Endothelial cell of umbilical vein (primary cell): Measurements from ENCODE around the gene ATG4D. TPM values are rescaled to one million over a fixed set of nuclear protein-coding genes. Genes with fewer than 3 reads are reported as not detected.

Experiments used
- BruUV-seq: library from RNA; stranded (reverse); fragments of 400-500 nt; replicated peaks from 2 replicates; lab custom pipeline; 2021; lab: Mats Ljungman, UMichigan
- CTCF ChIA-PET: fragments of 300-600, 350-600 bp; sonication (Branson Sonifier 250); formaldehyde crosslinking; loops from one replicate; lab custom pipeline; 2021; ENCODE audit warnings: antibody characterized with exemption, inconsistent platforms; lab: Charles Lee
- POLR2A ChIA-PET: fragments of 300-600, 350-600 bp; sonication (Branson Sonifier 250); formaldehyde crosslinking; loops from one replicate; lab custom pipeline; 2021; ENCODE audit warnings: antibody characterized with exemption, inconsistent platforms; lab: Charles Lee
- DNase-seq: peaks from one replicate; pipeline ENCODE4 v3.0.0-alpha.2; 2011; ENCODE audit warnings: low read depth, low spot score
- FAIRE-seq: peaks from 2 replicates; lab custom pipeline; 2011; peaks lifted over from hg19 to GRCh38; lab: Jason Lieb, UNC
- H2AFZ ChIP-seq: 2 replicates; pipeline ENCODE4 v1.6.0; 2012; ENCODE audit warnings: low read depth, low read length, control low read depth, inconsistent platforms
- H3K27ac ChIP-seq: 2 replicates; pipeline ENCODE4 v1.5.1; 2011; ENCODE audit warnings: low read depth, mild to moderate bottlenecking, control low read depth, low read length, moderate library complexity; ENCODE audit not compliant: insufficient read depth
- H3K27me3 ChIP-seq, 2 experiments: 2 replicates each; pipeline versions ENCODE4 v1.6.0 to v1.6.1; 2011; ENCODE audit warnings: low read length in 2 of 2, mixed read lengths in 1 of 2; ENCODE audit not compliant: control insufficient read depth in 2 of 2, insufficient read depth in 2 of 2
- H3K36me3 ChIP-seq, 2 experiments: 2 replicates in 1 of 2; 3 replicates in 1 of 2; pipeline ENCODE4 v1.5.1; 2011; ENCODE audit warnings: low read length in 2 of 2, mild to moderate bottlenecking in 1 of 2, moderate library complexity in 1 of 2; ENCODE audit not compliant: control insufficient read depth in 2 of 2, insufficient read depth in 2 of 2; ENCODE audit errors: extremely low read depth in 1 of 2
- H3K4me1 ChIP-seq: 3 replicates; pipeline ENCODE4 v1.5.1; 2011; ENCODE audit warnings: mild to moderate bottlenecking, low read length; ENCODE audit not compliant: control insufficient read depth, insufficient read depth; ENCODE audit errors: extremely low read depth
- H3K4me2 ChIP-seq: 2 replicates; pipeline ENCODE4 v1.6.1; 2011; ENCODE audit warnings: low read length, control low read depth, mixed read lengths; ENCODE audit not compliant: insufficient read depth
- H3K4me3 ChIP-seq, 3 experiments: fragments of 200-600 bp in 1 of 3; sonication (generic), shearing (Covaris generic) in 1 of 3; replicated peaks in 1 of 3; 2 replicates each; pipeline ENCODE4 v1.5.1; 2011 to 2016; ENCODE audit warnings: control low read depth in 3 of 3, low read length in 3 of 3, mild to moderate bottlenecking in 2 of 3, inconsistent platforms in 1 of 3, low read depth in 1 of 3, moderate library complexity in 1 of 3; ENCODE audit not compliant: insufficient read depth in 1 of 3
- H3K79me2 ChIP-seq: 2 replicates; pipeline ENCODE4 v1.6.0; 2012; ENCODE audit warnings: low read length, inconsistent platforms; ENCODE audit not compliant: control insufficient read depth, insufficient read depth
- H3K9ac ChIP-seq: replicated peaks from 2 replicates; pipeline ENCODE3; 2011; ENCODE audit warnings: low read length, control low read depth; ENCODE audit not compliant: insufficient read depth; ENCODE audit errors: extremely low read depth
- H3K9me1 ChIP-seq: replicated peaks from 3 replicates; pipeline ENCODE4 v1.6.0; 2011; ENCODE audit warnings: mild to moderate bottlenecking, low read length; ENCODE audit not compliant: control insufficient read depth, insufficient read depth; ENCODE audit errors: extremely low read depth
- H3K9me3 ChIP-seq: replicated peaks from 2 replicates; pipeline ENCODE4 v1.5.1; 2012; ENCODE audit warnings: low read length, inconsistent platforms; ENCODE audit not compliant: control insufficient read depth, insufficient read depth
- H4K20me1 ChIP-seq: replicated peaks from 2 replicates; pipeline ENCODE3; 2011; ENCODE audit warnings: mild to moderate bottlenecking, low read length; ENCODE audit not compliant: control insufficient read depth, insufficient read depth; ENCODE audit errors: extremely low read depth
- CTCF ChIP-seq, 2 donors: IDR thresholded peaks; 1 replicate in 1 of 2; 2 replicates in 1 of 2; pipeline ENCODE4 v1.5.1; 2011; ENCODE audit warnings: low read length in 2 of 2, mild to moderate bottlenecking in 2 of 2, moderate library complexity in 2 of 2, control low read depth in 1 of 2, inconsistent platforms in 1 of 2, low read depth in 1 of 2; ENCODE audit not compliant: insufficient read depth in 1 of 2; ENCODE audit errors: extremely low read depth in 1 of 2
- EZH2 ChIP-seq: IDR thresholded peaks from 2 replicates; pipeline ENCODE4 v1.6.1; 2012; ENCODE audit warnings: borderline replicate concordance, low read depth, mild to moderate bottlenecking, moderate library complexity, low read length, inconsistent platforms; ENCODE audit not compliant: severe bottlenecking
- FOS ChIP-seq: IDR thresholded peaks from 2 replicates; pipeline ENCODE4 v1.6.1; 2011; ENCODE audit warnings: mild to moderate bottlenecking, low read length, moderate library complexity, borderline replicate concordance; ENCODE audit not compliant: insufficient read depth
- GATA2 ChIP-seq: IDR thresholded peaks from 2 replicates; pipeline ENCODE4 v1.7.0; 2011; ENCODE audit warnings: low read depth, mild to moderate bottlenecking, moderate library complexity, mixed read lengths, low read length; ENCODE audit not compliant: insufficient read length, insufficient read depth
- JUN ChIP-seq: IDR thresholded peaks from 2 replicates; pipeline ENCODE4 v1.6.1; 2011; ENCODE audit warnings: borderline replicate concordance, low read depth; ENCODE audit not compliant: insufficient read length, insufficient read depth
- MAX ChIP-seq: IDR thresholded peaks from 2 replicates; pipeline ENCODE4 v1.6.1; 2011; ENCODE audit not compliant: insufficient read depth, insufficient read length
- MYC ChIP-seq: IDR thresholded peaks from one replicate; pipeline ENCODE4 v1.6.1; 2011; ENCODE audit warnings: mild to moderate bottlenecking, low read depth, low read length
- POLR2A ChIP-seq: IDR thresholded peaks from 2 replicates; pipeline ENCODE4 v1.6.1; 2012; ENCODE audit warnings: low read depth, mild to moderate bottlenecking, control low read depth, low read length
- POLR2AphosphoS5 ChIP-seq: IDR thresholded peaks from 2 replicates; pipeline ENCODE4 v1.6.1; 2012; ENCODE audit warnings: low read depth, mild to moderate bottlenecking, control low read depth, low read length, moderate library complexity; ENCODE audit not compliant: insufficient read depth
- dilution Hi-C: fragments of 300-500 bp; cut with MboI; formaldehyde crosslinking; loops from one replicate; pipeline ENCODE4 v1.15.0; 2019; ENCODE audit warnings: low sequenced_read_pairs; ENCODE audit not compliant: extremely low pct_ligation_motif_present
- intact Hi-C: fragments of 100-400 bp; cut with micrococcal nuclease; formaldehyde crosslinking; loops from one replicate; pipeline ENCODE4 v1.10.0; 2022
- polyA plus RNA-seq, 4 experiments: library from polyadenylated mRNA; depleted of rRNA in 3 of 4; stranded (reverse) in 3 of 4; unstranded in 1 of 4; fragments of >200 nt; gene quantifications; 2 replicates each; pipeline versions ENCODE4 v1.2.1 to v1.2.3, GENCODE V29; 2011 to 2012; ENCODE audit warnings: missing spikeins in 1 of 4
- total RNA-seq: library from RNA; stranded (reverse); gene quantifications from 2 replicates; pipeline ENCODE4 v1.2.3, GENCODE V29; 2021

Gene ATG4D
- total and polyA plus RNA-seq, 2 donors (not counting 3 experiments of a cell fraction or from before 2014, with no cell fraction given) = 19.8 to 24.9 TPM

- Histone ChIP-seq H3K27ac (peak overlapping the region; percentile 47), H3K4me3 (peak overlapping the region in 2 of 3 experiments; percentile 39 to 99), H3K4me1 (peaks cover 27% of the 10 kb centered on the region), H3K27me3 (no peaks in the 10 kb centered on the region), H3K9me1 (no peaks in the 10 kb centered on the region), H3K9ac (peak overlapping the region; percentile 26), H4K20me1 (no peaks in the 10 kb centered on the region), H3K4me2 (peak overlapping the region; percentile 68), H3K36me3 (no peaks in the 10 kb centered on the region), H3K9me3 (no peaks in the 10 kb centered on the region), H2AFZ (no peak overlapping the region), H3K79me2 (peaks cover 10% of the 10 kb centered on the region)
- intact Hi-C loops = loop anchor here (1.0 to 5.0 kb wide), 2 partner anchors 64 to 149 kb away; no protein-coding TSS in a partner anchor
- no TSS peak for BruUV-seq
- FAIRE-seq (no peak), DNase-seq (no peak)
- dilution Hi-C loops = no loop called here
- ChIA-PET POLR2A (no interaction called here), CTCF (interaction anchor here (1.0 to 1.4 kb wide), 6 partner anchors 11 to 133 kb away, joined by 3 to 5 read pairs (median 4); no protein-coding TSS in a partner anchor)
- TF ChIP-seq POLR2A = no peak
- no peak for TF ChIP-seq CTCF (IDR thresholded peaks at IDR 0.05; ENCODE audit: extremely low read depth in 1 of 2, insufficient read depth in 1 of 2, low read depth in 1 of 2, low read length in 2 of 2)
- TF ChIP-seq JUN = no peak
These were observed 22.6 kb downstream of the ATG4D start for GRCh38 chr19:10566408-10566657.

GRCh38 chr19:10566658-10567410 is 23.1 kb downstream of the ATG4D start:
- intact Hi-C loops (loop anchor here (1.0 to 5.0 kb wide), 2 partner anchors 65 to 150 kb away; no protein-coding TSS in a partner anchor), dilution Hi-C loops (no loop called here)
- H3K27me3 ChIP-seq = no peaks in the 10 kb centered on the region
- no peak overlapping the region for H3K4me3 ChIP-seq
- no peaks in the 10 kb centered on the region for H4K20me1 ChIP-seq
- DNase-seq = no peak
- peak overlapping the region; percentile 47 for H3K27ac ChIP-seq
- H3K36me3 ChIP-seq = no peaks in the 10 kb centered on the region
- no TSS peak for BruUV-seq
- ChIA-PET CTCF (interaction anchor here (1.0 to 2.9 kb wide), 8 partner anchors 11 to 133 kb away, joined by 3 to 13 read pairs (median 4); no protein-coding TSS in a partner anchor), POLR2A (interaction anchor here (0.6 kb wide), 1 partner anchor 385 kb away, joined by 6 read pairs; no protein-coding TSS in a partner anchor)
- peaks cover 10% of the 10 kb centered on the region for H3K79me2 ChIP-seq
- peaks cover 27% of the 10 kb centered on the region for H3K4me1 ChIP-seq
- no peaks in the 10 kb centered on the region for H3K9me3 ChIP-seq
- no peak overlapping the region for H3K4me2 ChIP-seq
- TF ChIP-seq FOS (no peak), POLR2AphosphoS5 (no peak), MAX (no peak), CTCF (IDR thresholded peaks at IDR 0.05; ENCODE audit: extremely low read depth in 1 of 2, insufficient read depth in 1 of 2, low read depth in 1 of 2, low read length in 2 of 2) (no peak), POLR2A (no peak), MYC (no peak), GATA2 (no peak), EZH2 (no peak), JUN (no peak)
- no peak for FAIRE-seq
- H2AFZ ChIP-seq = no peak overlapping the region
- peak overlapping the region; percentile 26 for H3K9ac ChIP-seq
- H3K9me1 ChIP-seq = no peaks in the 10 kb centered on the region
